ENCODE measurements around the gene TNNI3. TPM values are rescaled to one million over a fixed set of nuclear protein-coding genes. Genes with fewer than 3 reads are reported as not detected.
"Not testable (repeated sequence)": the region's sequence is repeated elsewhere in the genome, so short reads cannot be mapped to it uniquely, and the experiment has no call there.

Gene TNNI3
- total RNA-seq, 1 donor from 2014 or later, result 0.40 TPM

DNA sequence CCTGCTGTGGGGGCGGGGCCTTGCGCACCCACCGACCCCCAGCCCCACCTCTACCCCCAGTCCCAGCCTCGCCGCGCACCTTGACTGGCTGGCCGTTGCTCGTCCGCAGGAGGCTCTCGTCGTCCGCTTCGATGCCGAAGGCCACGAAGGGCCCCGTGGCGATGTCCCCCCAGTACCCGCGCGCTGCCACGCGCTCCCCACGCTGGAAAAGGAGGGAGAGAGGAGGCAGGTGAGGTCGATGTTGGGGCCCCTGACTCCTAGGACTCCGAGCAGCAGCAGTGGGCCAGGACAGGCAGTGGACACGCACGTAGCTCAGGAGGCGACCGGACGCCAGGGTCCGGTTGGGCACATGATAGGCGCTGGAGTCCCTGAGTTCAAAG, 3.4 kb upstream of the TNNI3 start:
- no peak overlapping the region for H3K4me3 ChIP-seq (ENCODE audit: low read depth, low read length)
- DNase-seq (ENCODE audit: low read depth), result no peak
- TF ChIP-seq, protein P1, sequence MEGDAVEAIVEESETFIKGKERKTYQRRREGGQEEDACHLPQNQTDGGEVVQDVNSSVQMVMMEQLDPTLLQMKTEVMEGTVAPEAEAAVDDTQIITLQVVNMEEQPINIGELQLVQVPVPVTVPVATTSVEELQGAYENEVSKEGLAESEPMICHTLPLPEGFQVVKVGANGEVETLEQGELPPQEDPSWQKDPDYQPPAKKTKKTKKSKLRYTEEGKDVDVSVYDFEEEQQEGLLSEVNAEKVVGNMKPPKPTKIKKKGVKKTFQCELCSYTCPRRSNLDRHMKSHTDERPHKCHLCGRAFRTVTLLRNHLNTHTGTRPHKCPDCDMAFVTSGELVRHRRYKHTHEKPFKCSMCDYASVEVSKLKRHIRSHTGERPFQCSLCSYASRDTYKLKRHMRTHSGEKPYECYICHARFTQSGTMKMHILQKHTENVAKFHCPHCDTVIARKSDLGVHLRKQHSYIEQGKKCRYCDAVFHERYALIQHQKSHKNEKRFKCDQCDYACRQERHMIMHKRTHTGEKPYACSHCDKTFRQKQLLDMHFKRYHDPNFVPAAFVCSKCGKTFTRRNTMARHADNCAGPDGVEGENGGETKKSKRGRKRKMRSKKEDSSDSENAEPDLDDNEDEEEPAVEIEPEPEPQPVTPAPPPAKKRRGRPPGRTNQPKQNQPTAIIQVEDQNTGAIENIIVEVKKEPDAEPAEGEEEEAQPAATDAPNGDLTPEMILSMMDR (conservative IDR thresholded peaks at IDR 0.05; ENCODE audit: low read depth, low read length), result no peak

DNA sequence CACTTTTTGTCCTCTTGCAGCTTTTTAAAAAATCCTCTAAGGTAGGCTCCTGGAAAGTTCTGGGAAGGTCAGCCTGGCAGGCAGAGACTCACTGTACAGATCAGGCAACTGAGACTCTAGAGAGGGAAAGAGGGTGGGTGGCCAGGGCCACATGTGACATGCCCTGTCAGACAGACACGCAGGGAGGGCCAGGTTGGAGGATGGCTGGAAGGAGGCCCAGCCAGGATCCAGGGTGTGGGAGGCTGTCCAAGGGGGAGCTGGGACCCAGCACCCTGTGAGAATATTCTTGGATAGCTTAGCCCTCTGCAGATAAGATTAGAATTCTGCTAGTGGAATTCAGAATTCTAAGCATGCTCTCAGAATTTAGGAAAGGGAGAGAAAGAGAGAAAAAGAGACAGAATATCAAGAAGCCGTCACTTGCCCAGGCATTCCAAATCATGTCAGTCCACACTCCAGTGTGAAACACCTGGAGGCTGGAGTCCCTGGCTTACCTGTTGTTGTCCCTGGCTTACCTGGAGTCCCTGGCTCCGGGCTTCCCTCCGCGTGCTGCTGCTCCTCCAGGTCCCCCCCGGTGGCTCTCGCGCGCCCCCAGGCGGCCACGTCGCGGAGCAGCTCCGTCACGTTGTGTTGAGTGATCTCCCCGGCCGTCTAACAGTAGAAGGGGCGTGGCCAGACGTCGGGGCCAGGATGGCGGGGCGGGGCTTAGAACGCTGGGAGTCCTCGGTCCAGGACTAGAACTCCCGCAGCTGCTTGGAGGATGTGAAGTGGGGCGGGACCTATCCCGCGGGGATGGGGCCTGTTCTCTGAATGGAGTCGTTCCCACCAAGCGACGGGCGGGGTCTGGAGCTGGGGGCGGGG, 2.8 kb upstream of the TNNI3 start:
- DNase-seq (ENCODE audit: low read depth), result no peak
- TF ChIP-seq, protein P1 (conservative IDR thresholded peaks at IDR 0.05; ENCODE audit: low read depth, low read length), result peak; percentile 90
- H3K4me3 ChIP-seq (ENCODE audit: low read depth, low read length), result no peak overlapping the region

DNA sequence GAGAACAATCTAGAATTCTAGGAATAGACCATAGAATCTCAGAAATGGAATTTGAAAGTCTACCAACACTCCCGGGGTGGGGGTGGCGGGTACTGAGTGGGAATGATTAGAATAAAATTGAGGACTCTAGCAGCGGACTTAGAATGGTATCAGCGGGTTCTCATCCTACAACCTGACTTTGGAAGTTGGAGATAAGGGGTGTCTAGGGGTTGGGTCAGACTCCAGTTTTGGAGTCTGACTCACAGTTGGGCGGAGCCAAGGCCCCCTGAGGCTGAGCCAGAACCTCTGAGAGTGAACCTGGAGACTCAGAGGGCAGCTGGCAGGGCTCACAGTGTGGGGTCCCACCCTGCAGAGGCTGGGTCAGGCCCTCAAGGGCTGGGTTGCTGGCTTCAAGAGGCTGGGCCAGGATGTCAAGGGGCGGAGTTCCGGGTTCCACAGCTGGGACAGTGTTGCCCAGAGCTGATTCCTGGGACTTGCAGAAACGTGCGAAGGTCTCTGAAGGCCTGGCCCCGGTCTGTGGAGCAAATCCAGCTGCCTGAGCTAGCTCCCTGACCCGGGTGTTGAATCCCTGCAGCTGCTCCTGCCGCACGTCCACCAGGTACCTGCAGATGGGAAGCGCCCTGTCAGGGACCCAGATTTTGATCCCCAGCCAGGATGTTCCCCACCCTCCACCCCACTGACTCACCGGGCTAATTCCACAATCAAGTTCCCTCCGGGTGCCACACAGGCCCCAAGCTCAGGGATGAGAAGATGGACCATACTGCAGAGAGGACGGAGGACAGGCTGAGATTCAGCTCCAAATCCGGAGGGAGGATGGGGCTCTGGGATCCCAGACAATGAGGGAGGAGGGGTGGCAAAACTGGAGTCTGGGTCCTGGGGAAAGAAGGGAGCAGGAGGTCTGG, 1.6 kb upstream of the TNNI3 start:
- TF ChIP-seq, protein P1 (conservative IDR thresholded peaks at IDR 0.05; ENCODE audit: low read depth, low read length), result no peak
- DNase-seq (ENCODE audit: low read depth), result no peak
- no peak overlapping the region for H3K4me3 ChIP-seq (ENCODE audit: low read depth, low read length)

DNA sequence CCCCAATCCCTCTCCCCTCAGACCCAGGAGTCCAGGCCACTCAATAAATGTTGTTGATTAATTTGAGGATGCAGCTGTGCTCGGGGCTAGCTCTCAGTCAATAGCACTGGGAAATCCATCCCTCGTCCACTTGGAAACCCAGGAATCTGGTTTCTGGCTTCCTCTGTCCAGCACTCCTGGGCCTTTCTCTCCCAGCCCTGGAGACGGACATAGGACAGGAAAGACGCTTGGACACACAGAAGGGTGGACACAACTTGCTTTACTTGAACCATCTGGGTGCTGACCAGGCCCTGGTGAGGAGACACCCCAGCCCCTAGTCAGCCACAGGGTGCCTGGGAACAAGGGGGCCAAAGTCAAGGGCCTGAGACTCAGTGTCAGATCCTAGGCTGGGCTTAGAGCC, 891 bp upstream of the TNNI3 start:
- TF ChIP-seq, protein P1 (conservative IDR thresholded peaks at IDR 0.05; ENCODE audit: low read depth, low read length), result no peak
- no peak overlapping the region for H3K4me3 ChIP-seq (ENCODE audit: low read depth, low read length)
- no peak for DNase-seq (ENCODE audit: low read depth)

DNA sequence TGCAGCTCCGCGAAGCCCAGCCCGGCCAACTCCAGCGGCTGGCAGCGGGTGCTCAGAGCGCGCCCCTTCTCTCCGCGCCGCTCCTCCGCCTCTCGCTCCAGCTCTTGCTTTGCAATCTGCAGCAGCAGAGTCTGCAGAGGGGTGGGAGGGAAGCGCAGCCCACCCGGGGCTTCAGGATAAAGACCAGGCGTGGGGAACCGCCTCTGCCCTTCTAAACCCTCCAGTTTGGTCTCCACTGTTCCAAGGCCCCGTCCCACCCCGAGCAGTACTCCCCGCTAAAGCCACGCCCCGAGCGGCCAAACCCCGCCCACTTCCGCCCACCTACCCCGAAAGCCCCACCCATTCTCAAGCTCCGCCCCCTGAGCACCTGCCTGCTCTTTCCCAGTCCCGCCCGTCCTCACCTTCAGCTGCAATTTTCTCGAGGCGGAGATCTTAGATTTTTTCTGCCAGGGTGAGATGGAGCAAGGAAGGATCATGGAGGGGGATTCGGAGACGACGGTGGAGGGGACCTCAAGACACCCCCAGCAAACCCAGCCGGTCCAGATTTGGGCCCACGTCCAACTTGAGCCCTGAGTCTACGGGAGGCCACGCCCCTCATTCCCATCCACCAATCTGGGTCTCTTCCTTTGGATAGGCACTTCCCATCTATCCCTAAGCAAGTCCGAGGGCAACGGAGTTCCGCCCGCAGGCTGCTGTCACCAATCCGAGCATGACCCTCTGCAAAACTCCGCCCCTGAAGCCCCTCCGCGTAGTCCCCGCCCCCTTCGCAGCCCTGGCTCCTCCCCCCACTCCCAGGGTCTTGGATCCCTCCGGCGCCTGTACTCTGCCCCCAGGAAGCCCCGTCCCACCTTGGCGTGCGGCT, 1.1 kb downstream of the TNNI3 start:
- H3K4me3 ChIP-seq (ENCODE audit: low read depth, low read length), result peak overlapping the region; percentile 41
- TF ChIP-seq, protein P1 (conservative IDR thresholded peaks at IDR 0.05; ENCODE audit: low read depth, low read length), result no peak
- no peak for DNase-seq (ENCODE audit: low read depth)

DNA sequence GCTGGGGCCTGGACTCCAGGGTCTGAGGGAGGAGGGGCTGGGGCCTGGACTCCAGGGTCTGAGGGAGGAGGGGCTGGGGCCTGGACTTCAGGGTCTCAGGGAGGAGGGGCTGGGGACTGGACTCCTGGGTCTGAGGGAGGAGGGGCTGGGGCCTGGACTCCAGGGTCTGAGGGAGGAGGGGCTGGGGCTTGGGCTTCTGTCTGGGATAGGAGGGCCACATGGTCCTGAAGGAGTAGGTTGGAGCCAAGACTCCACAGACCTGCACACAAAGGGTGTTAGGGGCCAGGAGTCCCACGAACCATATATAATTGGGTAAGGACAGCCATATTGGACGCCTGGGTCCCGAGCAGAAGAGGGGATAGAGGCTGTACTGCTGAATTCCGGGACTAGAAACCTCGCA, 1.7 kb downstream of the TNNI3 start:
- peak overlapping the region; percentile 41 for H3K4me3 ChIP-seq (ENCODE audit: low read depth, low read length)
- not testable (repeated sequence) for DNase-seq (ENCODE audit: low read depth)

Data from epithelial cell of proximal tubule (primary cell).